Measurements from ENCODE around the gene RHOB.
"Not testable (repeated sequence)": the region's sequence is repeated elsewhere in the genome, so short reads cannot be mapped to it uniquely, and the experiment has no call there.

RHOB gene

DNA sequence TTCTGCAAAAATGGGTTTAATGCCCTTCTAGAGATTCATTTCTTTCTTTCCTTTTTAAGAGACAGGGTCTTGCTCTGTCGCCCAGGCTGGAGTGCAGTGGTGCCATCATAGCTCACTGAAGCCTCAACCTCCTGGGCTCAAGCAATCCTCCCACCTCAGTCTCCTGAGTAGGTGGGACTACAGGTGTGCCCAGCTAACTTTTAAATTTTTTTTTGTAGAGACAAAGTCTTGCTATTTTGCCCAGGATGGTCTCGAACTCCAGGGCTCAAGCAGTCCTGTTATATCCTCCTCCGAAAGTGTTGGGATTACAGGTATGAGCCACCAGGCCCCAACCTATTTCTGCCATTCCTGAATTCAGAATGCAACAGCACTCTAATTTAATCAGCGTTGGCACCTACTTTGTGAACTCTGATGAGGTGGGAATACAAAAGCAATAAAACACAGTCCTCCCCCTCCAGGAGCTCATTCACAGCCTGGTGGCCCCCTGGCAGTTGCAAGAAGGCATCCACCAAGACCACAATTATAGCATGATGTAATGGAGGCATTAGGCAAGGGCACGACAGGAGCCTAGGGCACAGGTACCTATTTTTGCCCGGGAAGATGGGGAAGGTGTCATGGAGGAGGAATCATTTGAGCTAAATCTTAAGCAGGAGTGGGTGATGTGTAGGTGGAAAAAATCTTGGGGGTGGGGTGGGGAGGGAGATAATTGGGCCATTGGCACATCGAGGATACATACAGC, 5.1 kb downstream of the RHOB start:
- DNase-seq (ENCODE audit: extremely low read depth in 1 of 2, low read depth in 1 of 2): no peak

DNA sequence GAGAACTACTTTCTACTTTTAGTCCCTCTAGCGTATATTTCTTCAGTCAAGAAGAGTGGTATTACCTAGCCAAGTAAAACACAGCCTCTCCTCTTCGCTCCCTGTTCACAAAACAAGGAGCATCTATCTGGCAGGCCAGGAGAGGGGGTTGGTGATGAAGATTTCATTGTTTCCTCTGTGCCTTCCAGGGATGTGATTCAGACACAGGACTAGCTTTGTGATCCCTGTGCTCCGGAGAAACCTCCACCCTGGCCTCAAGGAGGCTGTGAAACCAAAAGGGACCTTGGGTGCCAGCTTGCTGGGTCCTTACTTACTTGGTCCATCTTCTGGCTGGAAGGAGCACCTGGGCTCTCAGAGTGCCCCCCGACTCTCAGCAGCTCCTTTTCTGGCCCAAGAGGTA, 5.7 kb downstream of the RHOB start:
- no peak for DNase-seq (ENCODE audit: extremely low read depth in 1 of 2, low read depth in 1 of 2)

DNA sequence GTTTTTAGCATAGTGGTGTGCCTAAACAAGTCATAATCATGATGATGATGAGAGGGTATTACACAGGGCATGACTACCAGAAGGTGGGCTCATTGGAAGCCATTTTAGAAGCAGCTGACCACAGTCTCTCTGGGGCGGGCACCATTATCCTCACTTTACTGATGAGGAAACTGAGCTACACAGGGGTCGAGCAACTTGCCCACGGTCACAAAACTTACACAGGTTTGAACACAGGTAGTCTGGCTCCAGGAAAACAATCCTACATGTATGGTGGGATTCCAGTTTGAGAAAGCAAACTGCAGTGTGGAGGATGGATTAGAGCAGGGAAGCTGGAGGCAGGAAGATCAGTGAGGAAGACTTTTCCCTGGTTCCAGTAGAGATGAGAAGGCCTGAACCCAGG, 6.2 kb downstream of the RHOB start:
- no peak for DNase-seq (ENCODE audit: extremely low read depth in 1 of 2, low read depth in 1 of 2)

DNA sequence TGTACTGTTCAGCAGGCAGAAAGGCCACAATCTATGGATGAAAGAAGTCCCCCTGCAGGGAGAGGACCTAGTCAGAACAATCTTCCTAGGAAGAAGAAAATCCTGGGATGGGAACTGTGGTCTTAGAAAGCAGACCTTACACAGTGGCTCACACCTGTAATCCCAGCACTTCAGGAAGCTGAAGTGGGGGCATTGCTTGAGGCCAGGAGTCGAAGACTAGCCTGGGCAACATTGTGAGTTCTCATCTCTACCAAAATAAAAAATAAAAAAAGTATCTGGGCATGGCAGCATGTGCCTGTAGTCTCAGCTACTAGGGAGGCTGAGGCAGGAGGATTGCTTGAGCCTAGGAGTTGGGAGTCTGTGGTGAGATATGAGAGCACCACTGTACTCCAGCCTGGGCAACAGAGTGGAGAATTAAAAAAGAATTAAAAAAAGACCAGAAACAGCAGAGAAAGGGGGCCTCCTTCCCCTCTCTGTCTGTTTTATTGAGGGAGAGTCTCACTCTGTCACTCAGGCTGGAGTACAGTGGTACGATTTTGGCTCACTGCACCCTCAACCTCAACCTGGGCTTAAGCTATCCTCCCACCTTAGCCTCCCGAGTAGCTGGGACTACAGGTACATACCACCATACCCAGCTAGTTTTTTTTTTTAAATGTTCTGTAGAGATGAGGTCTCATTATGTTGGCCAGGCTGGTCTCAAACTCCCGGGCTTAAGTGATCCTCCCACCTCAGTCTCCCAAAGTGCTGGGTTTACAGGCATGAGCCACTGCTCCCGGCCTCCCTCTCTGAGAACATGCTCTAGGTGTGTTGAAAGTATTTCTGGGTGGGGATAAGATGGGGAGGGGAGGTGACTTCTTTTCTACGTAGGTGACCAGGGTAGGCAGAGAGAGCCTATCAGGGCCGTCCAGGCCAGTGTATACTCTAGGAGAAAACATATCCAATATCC, 7.4 kb downstream of the RHOB start:
- no peak for DNase-seq (ENCODE audit: extremely low read depth in 1 of 2, low read depth in 1 of 2)

DNA sequence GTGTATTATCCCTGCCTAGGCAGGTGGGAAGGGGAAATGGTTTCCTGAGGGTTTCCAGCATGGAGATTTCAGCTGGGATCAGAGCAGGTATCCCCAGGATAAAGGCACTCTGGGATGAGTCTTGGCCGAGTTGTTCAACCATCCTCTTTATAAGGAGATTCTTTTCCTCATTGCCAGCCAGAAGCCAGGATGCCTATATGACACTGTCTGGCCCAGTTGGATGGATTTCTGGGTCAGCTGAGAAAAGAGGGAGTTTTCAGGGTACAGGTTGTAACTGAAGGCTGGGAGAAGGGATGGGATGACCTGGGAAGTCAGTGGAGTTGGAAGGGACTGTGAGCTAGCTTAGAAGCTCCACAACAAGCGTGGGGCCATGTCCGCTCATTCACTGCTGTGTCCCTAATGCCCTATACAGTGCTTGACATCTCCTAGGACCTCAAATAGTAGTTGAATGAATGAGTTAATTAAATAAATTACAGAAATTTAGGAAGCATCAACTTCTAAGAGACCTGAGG, 8.3 kb downstream of the RHOB start:
- no peak for DNase-seq (ENCODE audit: extremely low read depth in 1 of 2, low read depth in 1 of 2)

DNA sequence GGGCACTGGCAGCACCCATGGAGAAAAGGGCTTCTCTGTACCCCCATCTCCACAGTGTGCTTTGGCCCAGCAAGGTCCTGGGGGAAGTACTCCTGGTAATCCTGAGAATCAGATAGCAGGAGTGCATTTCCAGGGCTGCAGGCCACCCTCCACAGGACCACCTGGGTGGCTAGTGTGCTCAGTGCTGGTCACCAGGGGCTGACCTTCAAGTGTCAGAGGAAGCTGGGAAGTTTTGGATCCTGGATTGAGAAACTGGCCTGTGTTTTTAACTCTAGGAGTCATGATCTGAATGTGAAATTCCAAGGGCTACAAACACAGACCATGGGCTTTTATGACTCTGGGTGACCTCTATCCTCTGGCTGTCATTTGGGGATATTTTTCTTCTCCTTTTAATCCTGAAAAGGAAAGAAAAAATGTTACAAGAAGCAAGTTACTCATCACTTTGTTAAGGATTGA, 9.3 kb downstream of the RHOB start:
- no peak for DNase-seq (ENCODE audit: extremely low read depth in 1 of 2, low read depth in 1 of 2)

DNA sequence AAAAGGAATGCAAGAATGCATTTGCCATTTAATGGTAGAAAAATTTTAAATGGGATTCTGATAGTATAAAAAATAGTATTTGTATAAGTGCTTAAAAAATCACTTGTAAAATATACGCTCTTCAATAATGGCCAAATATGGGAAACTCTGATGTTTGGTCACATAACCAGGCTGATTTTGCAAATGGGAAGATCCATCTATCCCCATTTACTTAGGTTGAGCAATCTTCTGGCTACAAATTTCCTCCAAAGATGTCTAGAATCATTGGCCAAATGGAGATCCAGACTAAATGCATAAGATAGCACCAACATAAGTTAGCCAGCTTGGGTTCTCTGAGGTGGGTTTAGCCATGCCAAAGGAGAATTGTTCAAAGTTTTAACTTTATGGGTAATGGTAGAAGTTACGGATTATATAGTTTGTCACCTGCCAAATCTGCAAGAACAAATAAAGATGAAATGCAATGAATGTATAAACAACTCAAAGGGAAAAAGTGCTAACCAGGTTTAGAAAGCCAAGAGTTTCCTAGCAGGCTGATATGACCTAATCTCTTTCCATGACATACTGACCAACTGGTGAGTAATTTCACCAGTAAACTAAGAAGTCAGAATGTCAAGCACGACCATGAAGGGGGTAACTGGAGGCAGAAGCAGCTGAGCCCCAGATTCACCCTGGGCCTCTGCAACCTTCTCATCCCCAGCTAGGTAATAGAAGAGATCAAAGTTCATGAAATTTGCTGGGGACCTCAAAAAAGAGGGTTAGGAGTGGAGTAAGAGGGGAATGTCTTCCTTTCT, 10.0 kb downstream of the RHOB start:
- DNase-seq (ENCODE audit: extremely low read depth in 1 of 2, low read depth in 1 of 2): no peak

DNA sequence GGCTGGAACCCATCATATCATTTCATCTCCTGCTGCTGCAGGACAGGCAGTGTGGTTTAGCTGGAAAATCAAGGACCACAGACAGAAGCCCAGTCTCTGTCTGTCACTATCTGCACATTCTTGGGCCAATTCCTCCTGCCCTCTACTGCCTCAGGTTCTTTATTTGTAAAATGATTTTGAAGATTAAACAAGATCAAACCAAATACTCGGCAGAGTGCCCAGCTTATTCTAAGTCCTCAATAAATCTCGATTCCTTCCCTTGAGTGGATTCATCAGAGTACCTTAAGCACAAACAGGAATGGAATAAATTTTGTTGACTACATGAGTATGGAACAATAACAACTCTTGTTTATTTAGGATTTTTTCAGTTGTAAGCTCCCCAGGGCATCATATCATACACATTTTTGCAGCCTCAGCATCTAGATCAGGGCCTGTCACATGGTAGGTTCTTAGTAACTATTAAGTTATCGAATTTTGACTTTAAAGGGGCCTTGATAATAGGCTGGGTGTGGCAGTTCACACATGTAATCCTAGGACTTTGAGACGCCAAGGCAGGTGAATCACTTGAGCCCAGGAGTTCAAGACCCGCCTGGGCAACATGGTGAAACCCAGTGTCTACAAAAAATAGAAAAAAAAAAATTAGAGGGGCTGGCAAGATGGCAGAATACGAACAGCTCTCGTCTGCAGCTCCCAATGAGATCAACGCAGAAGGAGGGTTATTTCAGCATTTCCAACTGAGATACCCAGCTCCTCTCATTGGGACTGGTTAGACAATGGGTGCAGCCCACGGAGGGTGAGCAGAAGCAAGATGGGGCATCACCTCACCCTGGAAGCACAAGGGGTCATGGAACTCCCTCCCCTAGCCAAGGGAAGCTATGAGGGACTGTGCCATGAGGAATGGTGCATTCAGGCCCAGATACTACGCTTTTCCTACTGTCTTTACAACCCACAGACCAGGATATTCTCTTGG, 11.1 kb downstream of the RHOB start:
- DNase-seq (ENCODE audit: extremely low read depth in 1 of 2, low read depth in 1 of 2): no peak

DNA sequence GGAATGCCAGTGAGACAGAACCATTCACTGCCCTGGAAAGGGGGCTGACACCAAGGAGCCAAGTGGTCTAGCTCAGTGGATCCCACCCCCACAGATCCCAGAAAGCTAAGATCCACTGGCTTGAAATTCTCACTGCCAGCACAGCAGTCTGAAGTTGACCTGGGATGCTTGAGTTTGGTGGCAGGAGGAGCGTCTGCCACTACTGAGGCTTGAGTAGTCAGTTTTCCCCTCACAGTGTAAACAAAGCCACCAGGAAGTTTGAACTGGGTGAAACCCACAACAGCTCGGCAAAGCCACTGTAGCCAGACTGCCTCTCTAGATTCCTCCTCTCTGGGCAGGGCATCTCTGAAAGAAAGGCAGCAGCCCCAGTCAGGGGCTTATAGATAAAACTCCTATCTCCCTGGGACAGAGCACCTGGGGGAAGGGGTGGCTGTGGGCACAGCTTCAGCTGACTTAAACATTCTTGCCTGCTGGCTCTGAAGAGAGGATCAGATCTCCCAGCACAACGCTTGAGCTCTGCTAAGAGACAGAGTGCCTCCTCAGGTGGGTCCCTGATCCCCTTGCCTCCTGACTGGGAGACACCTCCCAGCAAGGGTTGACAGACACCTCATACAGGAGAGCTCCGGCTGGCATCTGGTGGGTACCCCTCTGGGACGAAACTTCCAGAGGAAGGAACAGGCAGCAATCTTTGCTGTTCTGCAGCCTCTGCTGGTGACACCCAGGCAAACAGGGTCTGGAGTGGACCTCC, 12.0 kb downstream of the RHOB start:
- not testable (repeated sequence) for DNase-seq (ENCODE audit: extremely low read depth in 1 of 2, low read depth in 1 of 2)

DNA sequence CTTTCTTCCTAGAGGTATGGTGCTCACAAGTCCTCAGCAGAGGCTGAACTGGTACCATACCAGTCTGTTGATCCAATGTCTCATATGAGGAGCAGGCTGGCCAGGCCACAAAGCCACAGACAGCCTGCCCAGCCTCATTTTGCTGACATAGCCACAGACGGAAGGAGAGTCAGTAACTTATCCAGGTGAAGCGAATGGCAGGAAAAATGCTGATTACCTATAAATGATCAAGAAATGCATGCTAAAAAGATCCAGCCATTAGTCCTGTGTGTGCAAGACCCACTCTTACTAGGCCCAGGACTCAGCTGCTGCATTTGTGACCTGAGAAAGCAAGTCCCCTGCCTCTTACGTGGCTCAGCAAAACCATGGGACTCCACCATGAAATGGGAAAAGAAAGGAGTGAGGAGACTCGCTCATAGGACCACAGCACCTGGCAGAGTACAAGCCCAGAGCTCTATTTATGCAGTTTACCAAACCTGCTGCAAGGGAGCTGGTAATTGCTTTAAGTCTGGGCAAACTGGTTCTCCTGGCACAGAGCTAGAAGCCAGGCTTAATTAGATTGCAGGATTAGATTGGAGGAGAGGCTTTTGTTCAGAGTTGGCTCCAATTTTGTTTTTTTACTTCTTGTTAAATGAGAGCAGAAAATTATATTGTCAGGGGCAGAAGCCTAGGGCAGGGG, 19.0 kb downstream of the RHOB start:
- no peak for DNase-seq (ENCODE audit: extremely low read depth in 1 of 2, low read depth in 1 of 2)

DNA sequence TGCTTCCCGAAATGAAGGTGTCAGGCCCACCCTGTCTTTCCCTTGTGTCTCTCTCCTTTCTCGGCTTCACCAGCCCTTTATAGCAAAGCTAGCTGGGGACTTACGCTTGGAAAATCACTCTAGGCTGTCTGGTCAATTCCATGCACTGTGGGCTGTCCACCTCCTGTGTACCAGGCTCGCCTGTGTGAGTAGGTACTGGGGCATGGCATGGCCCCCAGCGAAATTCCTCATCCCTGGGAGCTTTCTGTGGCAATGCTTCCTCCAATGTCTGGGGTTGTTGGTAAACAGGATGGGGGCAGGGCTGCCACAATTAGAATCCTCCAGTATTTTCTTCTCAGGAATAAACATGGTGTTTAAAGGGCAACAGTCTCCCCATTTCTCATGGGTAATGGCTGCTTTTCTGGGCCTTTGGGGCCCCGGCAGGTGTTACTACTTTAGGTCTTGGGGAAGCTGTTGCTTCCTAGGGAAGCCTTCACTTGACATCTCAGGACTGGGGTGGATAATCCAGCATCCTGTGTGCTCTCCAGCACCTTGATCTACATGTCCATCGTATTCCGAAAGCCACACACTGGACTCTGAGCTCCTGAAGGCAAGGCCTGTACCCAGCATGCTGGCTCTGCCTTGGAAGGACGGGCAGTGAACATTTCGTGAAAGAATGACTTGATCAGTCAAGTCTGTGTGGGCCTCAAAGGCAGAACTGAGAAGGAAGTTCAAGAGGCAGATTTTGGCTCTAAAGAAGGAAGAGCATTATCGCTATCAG, 21.1 kb downstream of the RHOB start:
- no peak for DNase-seq (ENCODE audit: extremely low read depth in 1 of 2, low read depth in 1 of 2)

DNA sequence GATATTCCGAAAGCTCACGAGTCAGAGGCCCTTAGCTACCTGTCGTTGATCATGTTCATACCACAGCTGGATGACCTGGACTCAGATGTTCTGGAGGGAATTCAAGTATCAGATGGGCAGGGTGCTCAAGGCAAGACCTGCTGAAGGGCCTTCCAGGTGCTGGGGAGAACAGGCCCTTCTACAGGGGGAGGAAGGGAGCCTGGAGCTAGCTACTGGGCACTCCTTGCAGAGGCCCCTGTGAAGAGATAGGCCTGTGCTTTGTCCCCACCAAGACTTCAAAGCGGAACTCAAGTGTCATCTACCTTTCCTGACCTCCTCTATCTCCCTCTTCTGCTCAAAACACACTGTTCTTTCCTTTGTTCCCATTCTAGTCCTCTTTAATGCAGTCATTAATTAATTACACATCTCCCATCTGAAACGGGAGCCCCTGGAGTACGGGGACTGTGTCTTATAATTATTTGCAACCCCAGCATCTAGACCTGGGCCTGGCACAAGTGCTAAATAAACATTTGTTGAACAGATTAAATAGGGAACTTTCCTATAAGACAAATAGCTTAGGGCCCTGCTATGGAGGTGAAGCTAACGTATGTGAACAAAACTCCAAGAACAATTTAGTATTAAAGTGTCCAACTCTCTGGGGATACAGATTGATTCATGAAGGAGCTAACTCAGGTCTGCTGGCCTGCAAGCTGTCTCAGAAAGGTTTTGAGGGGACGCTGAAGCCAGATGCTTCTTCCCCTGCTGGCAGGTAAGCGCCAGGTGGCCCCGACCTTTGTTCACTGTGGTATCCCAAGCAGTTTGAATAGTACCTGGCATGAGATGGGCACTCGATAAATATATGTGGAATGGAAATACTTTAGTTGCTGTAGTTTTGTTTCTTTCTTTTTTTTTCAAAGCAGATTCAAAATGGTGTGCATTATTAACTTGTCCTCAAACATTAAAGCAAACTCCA, 22.0 kb downstream of the RHOB start:
- DNase-seq (ENCODE audit: extremely low read depth in 1 of 2, low read depth in 1 of 2): no peak

DNA sequence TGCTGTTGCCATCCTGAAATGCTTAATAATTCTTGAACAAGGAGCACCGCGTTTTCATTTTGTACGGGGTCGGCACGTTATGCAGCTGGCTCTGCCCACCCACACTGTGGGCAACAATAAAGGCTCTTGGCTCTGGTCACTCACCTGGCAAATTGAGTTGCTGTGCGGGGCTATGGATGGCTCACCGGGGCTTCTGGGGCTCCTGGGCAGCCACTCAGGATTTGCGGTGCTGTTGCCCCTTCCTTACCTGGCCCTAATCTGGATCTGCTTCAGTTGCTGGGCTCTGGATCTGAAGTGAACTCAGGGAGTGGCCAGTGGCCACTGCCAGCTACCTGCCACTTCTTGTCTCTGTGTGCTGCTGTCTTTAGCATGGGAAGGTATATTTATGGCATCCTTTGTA, 22.7 kb downstream of the RHOB start:
- no peak for DNase-seq (ENCODE audit: extremely low read depth in 1 of 2, low read depth in 1 of 2)

DNA sequence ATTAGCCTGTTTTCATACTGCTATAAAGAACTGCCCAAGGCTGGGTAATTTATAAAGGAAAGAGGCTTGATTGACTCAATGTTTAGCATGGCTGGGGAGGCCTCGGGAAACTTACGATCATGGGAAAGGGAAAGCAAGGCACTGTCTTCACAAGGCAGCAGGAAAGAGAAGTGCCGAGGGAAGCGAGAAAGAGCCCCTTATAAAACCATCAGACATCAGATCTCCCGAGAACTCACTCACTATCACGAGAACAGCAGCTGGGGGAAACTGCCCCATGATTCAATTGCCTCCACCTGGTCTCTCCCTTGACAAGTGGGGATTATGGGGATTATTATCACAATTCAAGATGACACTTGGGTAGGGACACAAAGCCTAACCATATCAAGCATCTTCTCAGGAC, 23.3 kb downstream of the RHOB start:
- no peak for DNase-seq (ENCODE audit: extremely low read depth in 1 of 2, low read depth in 1 of 2)

DNA sequence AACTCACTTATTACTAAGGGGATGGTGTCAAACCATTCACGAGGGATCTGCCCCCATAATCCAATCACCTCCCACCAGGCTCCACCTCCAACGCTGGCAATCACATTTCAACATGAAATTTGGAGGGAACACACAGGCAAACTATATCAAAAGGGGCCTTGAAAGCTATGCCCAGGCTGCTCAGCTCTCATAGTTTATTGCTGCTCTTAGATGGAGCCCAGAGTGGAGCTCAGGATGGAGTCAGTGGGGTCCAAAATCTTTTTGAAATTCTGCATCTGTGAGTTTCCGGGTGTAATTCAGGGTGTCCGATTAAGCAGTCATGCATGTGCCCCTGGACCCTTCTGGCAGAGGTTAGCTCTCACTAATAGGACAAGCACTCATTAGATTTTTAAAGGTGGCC, 24.3 kb downstream of the RHOB start:
- DNase-seq (ENCODE audit: extremely low read depth in 1 of 2, low read depth in 1 of 2): no peak

DNA sequence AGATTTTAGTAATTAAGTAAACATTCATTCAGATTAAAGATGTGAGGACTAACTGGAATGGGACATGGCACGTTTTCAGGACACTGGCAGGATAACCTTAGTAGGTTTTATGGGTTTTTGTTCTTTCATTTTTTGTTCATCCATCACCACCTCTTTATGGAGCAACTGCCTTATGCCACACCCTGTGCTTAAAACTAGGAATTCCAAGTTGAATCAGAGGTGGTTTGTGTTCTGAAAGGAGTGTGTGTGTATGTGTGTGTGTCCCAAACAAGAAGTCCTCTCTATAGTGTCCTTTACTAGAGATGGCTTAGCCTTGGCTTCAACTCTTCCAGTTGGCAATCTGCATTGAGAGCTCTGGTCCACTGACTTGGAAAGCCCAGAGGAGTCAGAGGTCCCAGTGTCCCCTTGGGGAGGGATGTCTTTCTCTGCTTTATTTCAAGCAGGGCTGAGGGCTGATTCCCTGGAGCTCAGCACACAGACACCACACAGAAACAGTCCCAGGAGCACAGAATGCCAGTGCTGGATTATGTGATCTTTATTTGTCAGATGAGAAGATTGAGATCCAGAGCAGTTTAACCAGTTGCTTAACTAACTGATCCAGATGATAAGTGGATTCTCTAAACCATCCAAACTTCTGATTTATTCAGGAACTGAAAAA, 25.2 kb downstream of the RHOB start:
- DNase-seq (ENCODE audit: extremely low read depth in 1 of 2, low read depth in 1 of 2): no peak

Data from activated CD8-positive, alpha-beta memory T cell treated with anti-CD3 and anti-CD28 coated beads for 1 hour (primary cell).